ENCODE data around the gene RTN4.
"Not testable (repeated sequence)": the region's sequence is repeated elsewhere in the genome, so short reads cannot be mapped to it uniquely, and the experiment has no call there.

The RTN4 gene

DNA sequence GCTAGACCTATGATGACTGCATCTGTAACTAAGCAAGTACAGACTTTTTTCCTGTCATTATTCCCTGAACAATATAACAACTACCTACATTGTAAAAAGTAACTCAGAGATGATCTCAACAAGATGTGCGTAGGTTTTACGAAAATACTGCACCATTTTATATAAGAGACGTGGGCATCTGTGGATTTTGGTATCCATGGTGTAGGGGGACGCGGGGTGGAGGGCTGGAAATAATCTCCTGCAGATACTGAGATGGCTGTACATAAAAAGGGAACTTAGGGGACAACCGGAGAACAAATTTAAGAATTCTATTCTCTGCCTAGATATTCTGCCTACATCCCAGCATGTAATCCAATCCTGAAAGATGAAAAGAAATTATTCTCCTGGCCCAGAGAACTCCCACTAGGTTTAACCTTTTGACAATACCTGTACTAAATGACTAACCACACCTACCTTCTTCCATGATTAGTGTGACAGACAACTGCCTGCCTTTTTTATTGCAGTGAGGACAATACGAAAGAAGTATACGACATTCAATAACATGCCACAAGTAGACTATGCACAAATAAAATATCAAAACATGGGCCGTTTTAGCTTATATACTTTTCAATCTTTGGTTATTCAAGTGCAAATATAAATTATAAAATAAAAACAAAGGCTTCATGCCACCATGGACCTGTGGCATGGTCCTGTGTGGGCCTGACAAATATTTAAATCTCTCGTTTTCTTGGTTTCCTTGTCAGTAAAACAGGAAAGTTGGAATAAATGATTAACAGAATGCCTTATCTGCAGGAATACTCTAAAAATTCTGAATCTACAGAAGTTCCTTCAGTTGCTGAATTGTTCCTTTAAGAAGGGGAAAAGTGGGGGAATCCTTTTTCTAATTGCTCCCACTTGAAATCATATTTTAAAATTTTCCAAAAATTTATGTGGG, 46.3 kb downstream of the RTN4 start:
- DNase-seq = no peak

GRCh38 chr2:55001716-55002115, 48.5 kb downstream of the RTN4 start:
- no peak for DNase-seq

- no peak for DNase-seq
Measured at GRCh38 chr2:55000341-55000740, 49.9 kb downstream of the RTN4 start.

GRCh38 chr2:54999182-54999581, 51.1 kb downstream of the RTN4 start:
- DNase-seq = no peak

DNA sequence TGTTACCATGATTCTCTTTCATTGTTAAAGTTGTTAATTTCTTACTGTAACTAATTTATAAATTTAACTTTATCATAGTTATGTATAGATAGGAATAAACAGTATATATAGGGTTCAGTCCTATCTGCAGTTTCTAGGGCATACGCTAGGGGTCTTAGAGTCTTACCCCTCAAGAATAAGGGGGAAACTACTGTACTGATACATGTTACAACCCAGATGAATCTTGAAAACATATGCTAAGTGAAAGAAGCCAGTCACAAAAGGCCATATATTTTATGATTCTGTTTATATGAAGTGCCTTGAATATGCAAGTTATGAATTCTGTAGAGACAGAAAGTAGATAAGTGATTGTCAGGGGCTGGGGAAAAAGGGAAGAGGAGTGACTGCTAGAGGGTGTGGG, 52.4 kb downstream of the RTN4 start:
- DNase-seq = no peak

GRCh38 chr2:54995553-54995952, 54.7 kb downstream of the RTN4 start:
- no peak for DNase-seq

- not testable (repeated sequence) for DNase-seq
Measured at GRCh38 chr2:54990694-54991093, 59.6 kb downstream of the RTN4 start.

DNA sequence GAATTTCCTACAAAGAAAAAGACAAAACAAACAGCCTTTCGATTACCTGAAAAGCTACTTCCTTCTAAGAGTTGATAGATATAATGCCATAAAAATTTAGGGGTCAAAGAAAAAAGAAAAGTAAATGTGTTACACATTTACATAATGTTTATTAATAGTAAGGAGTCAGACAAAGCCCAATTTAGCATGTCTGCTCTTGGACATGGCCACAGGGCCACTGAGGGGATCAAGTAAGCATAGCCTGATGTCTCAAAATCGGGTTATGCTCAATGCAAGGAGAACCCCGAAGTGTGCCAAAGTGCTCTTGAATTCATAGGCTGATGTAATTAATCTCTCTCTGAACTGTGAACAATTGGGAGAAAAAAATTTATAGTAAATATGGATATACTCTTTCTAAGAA, 61.6 kb downstream of the RTN4 start:
- no peak for DNase-seq

DNA sequence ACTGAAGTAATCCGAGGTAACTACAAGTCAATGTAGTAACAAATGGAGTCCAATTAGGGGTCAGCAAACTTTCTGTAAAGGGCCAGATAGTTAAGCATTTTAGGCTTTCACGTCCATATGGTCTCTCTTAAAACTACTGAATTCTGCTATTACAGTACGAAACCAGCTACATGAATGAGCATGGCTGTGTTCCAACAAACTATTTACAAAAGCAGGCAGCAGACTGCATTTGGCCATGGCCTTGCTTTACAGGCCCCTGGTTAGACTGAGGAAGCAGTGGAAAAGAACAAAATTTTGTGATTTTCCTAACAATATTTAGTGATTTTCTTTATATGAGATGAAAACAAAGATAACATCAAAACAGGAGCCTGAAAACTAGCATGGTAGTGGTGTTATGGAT, 64.0 kb downstream of the RTN4 start:
- DNase-seq = no peak

DNA sequence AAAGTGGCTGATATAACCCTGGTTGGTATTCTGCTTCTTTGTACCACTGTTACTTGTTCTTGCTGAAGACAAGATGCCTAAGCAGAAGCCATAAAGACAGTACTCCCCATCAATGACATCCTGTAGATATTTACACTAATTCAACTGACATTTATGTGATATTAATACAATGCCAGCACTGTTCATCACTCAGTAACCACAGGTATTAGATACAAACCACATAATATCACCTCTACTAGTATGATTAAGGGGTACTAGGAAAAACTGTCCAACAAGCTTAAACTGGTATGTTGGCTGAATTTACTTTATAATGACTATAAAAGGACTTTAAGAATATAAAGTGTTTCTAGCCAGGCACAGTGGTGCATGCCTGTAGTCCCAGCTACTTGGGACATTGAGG, 65.8 kb downstream of the RTN4 start:
- DNase-seq = no peak

DNA sequence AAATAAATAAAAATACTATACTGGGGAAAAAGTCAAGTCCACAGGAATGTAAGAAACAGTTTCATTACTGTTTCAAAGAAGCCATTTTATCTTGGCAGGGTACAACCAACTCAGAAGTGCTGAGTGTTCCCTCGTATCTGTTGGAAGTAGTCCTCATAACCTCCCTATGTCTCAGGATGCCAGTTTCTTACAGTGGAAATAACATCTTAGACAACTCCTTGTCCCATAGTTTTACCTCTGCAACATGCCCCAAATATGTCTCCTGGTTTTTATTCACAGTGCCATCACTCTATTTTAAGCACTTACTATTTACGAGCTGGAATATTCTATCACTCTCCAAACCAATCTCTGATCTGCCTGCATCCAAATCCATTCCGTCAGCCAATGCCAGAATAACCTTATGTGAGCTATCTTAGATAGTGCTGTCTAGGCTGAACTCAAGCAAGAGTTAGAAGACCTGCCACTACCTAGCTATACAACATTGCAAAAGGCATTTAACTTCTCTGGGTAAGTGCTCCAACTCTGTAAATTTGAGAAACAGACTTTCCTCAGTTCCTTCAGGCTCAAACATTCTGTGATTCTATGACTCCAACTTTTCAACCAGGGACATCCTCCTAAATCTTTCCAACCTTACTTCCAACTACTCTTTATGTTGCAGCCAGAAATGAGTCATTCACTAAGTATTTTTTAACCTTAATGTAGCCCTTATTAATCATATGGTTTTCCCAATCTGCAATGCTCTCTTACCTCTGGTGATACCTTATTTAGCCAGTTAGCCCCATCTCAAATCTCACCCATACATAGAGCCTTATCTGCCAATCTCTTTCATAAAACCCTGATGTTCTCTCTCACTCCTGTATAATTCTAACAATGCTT, 66.7 kb downstream of the RTN4 start:
- DNase-seq = no peak

DNA sequence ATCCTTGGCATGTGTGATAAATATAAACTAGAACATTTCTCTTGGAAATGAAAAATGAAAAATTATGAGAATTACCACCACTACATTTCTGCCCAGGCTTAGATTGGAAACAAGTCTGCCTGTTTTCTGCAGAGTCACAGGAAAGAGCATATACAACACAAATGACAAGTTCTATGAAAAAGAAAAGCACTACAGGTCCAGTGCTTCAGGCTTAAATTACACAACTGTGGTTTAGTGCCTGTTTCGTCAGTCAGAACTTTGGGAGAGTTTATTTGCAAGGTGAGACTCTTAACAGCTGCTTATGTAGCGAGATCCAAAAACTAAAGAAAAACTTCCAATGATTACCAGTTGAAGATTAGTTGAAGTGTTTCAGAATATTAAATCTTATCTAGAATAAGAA, 68.9 kb downstream of the RTN4 start:
- no peak for DNase-seq

- DNase-seq = no peak
Measured at GRCh38 chr2:54979321-54980044, 70.8 kb downstream of the RTN4 start.

DNA sequence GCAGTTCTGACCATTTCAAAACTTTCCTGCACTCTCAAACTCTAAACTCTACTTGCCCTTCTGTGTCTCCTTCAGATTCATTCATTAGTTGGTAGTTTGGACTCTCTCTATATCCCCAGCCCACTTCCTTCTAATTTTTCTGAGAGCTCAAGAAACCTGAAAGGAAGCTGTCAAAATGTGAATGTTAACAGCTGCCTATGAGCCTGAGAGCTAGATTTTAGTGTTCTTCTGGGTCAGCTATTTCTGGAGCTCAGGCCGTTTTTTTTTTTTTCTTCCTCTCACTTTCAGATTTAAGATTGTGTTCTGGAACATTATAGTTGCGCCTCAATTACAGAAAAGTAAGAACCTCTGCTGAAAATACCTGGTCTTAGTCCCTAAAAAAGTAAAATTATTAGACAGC, 73.1 kb downstream of the RTN4 start:
- DNase-seq = no peak

DNA sequence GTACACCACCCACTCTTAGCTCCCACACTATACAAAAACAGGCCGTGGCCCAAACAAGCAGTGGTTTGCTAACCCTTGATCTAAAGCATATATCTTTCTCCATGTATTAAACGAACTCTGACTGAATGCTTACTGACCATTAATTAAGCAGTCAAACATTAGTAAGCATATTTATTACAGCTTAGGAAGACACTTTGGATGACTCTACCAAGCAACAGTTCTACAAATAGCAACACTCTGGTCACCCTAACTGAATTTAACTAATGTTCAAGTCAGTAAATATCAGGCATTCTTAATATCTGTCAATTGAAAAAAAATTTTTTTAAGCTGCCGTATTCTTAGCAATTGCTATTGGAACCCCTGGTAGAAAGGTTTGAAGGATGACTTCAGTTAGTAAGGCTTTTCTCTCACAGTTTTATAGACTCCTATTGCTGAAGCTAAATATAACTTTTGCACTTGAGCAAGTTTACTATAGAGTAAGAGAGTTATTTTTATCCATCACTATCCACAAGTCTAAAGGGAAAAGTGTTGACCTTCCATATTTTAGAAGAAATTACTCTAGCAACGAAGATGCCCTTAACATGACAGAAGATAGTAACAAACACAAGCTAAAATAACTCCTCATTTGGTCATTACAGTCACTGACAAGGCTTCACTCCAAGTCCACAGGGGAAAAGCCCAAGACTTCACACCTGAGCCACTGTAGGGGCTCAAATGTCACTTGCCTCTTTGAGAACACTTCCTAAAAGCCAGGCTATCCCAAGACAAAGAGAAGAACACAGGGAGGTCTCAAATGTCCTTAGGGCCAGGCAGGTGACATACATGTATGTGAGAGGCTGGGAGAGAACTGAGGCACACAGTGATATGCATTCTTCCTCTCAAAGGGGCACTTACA, 74.4 kb downstream of the RTN4 start:
- DNase-seq = no peak

DNA sequence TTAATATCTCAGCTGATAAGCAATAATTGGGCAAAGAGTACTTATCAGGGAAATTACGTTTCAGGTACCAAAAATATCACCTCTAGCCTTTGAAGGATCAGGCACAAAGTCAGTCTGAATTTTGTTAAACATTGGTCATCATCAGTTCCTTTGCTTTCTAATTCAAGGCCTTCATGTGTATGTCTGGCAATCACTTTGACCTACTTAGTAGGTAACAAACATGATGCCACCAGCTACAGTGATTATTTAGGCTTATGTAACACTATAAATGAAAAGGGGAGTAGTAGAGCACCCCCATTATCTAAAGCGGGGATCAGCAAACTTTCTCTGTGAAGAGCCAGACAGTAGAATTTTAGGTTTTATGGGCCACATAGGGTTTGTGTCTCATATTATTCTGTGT, 75.1 kb downstream of the RTN4 start:
- no peak for DNase-seq

- DNase-seq = no peak
Measured at GRCh38 chr2:54969940-54970338, 80.3 kb downstream of the RTN4 start.

- DNase-seq = no peak
Measured at GRCh38 chr2:54969295-54969939, 80.8 kb downstream of the RTN4 start.

- no peak for DNase-seq
Measured at GRCh38 chr2:54968561-54969218, 81.6 kb downstream of the RTN4 start.

GRCh38 chr2:54967759-54968365, 82.4 kb downstream of the RTN4 start:
- no peak for DNase-seq

DNA sequence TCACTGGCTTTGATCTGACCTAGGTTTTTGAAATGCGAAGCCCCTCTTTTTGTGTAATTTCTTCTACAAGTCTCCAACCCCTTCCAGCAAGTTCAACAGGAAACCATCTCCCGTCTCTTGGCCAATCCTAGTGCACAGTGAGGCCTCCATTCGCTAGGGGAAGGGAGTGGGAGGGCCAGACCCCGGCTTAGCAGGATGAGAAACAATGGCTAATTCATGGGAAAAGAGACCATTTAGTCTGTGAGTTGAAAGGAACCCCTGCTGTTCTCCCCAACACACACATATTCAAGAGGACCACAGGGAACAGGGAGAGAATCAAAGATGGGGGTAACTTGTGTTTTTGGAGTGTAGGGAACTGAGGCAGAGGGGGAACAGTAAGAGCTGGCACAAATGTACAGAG, 83.0 kb downstream of the RTN4 start:
- no peak for DNase-seq
